ENCODE data around the gene GRM4. TPM values are rescaled to one million over a fixed set of nuclear protein-coding genes. Genes with fewer than 3 reads are reported as not detected.

The GRM4 gene
- total RNA-seq, 1 experiment from 2014 or later, result not detected

GRCh38 chr6:34181908-34182307 lies 36.0 kb upstream of the GRM4 start:
- BruUV-seq (replicated peaks), result no TSS peak
- Histone ChIP-seq H4K20me1 (ENCODE audit: insufficient read depth) (no peaks in the 10 kb centered on the region), H2AFZ (no peak overlapping the region), H3K4me3 (no peak overlapping the region), H3K27ac (no peak overlapping the region), H3K27me3 (ENCODE audit: insufficient read depth, low read depth) (no peaks in the 10 kb centered on the region), H3K36me3 (ENCODE audit: low read depth) (no peaks in the 10 kb centered on the region), H3K4me2 (no peak overlapping the region), H3F3A (ENCODE audit: insufficient read depth, low read depth) (peaks cover 11% of the 10 kb centered on the region), H3K4me1 (replicated peaks; ENCODE audit: insufficient read depth) (peaks cover 18% of the 10 kb centered on the region), H3K9me3 (ENCODE audit: insufficient read depth, low read depth) (no peaks in the 10 kb centered on the region), H3K79me2 (ENCODE audit: low read depth) (no peaks in the 10 kb centered on the region), H3K9me2 (ENCODE audit: insufficient read depth) (no peaks in the 10 kb centered on the region)
- ChIA-PET POLR2A (ENCODE audit: unreplicated experiment) (no interaction called here), CTCF (no interaction called here)
- no peak for TF ChIP-seq EZH2 (IDR thresholded peaks at IDR 0.05; ENCODE audit: low read depth)
- TF ChIP-seq CTCF (conservative IDR thresholded peaks at IDR 0.05), result no peak
- DNase-seq, result no peak
- intact Hi-C loops (cut with micrococcal nuclease; ENCODE audit: unreplicated experiment), result no loop called here

GRCh38 chr6:34179106-34179720 lies 33.3 kb upstream of the GRM4 start:
- peaks cover 14% of the 10 kb centered on the region for H3F3A ChIP-seq (ENCODE audit: insufficient read depth, low read depth)
- DNase-seq, result no peak
- H4K20me1 ChIP-seq (ENCODE audit: insufficient read depth), result no peaks in the 10 kb centered on the region
- no peaks in the 10 kb centered on the region for H3K9me3 ChIP-seq (ENCODE audit: insufficient read depth, low read depth)
- 0 out of 2 replicates have a peak overlapping the region, but pooled peaks have one; percentile 33 for H3K27ac ChIP-seq
- H3K27me3 ChIP-seq (ENCODE audit: insufficient read depth, low read depth), result no peaks in the 10 kb centered on the region
- TF ChIP-seq CTCF (conservative IDR thresholded peaks at IDR 0.05), result no peak
- no peak for TF ChIP-seq EZH2 (IDR thresholded peaks at IDR 0.05; ENCODE audit: low read depth)
- H3K9me2 ChIP-seq (ENCODE audit: insufficient read depth), result no peaks in the 10 kb centered on the region
- POLR2A ChIA-PET (ENCODE audit: unreplicated experiment), result interaction anchor here (0.6 kb wide), 1 partner anchor 1423 kb away, joined by 4 read pairs; no protein-coding TSS in a partner anchor
- BruUV-seq (replicated peaks), result no TSS peak
- CTCF ChIA-PET, result interaction anchor here (0.6 kb wide), 1 partner anchor 232 kb away, joined by 5 read pairs; no protein-coding TSS in a partner anchor
- no peaks in the 10 kb centered on the region for H3K36me3 ChIP-seq (ENCODE audit: low read depth)
- no peaks in the 10 kb centered on the region for H3K79me2 ChIP-seq (ENCODE audit: low read depth)
- H3K4me1 ChIP-seq (replicated peaks; ENCODE audit: insufficient read depth), result peaks cover 24% of the 10 kb centered on the region
- intact Hi-C loops (cut with micrococcal nuclease; ENCODE audit: unreplicated experiment), result no loop called here
- no peak overlapping the region for H3K4me3 ChIP-seq
- no peak overlapping the region for H2AFZ ChIP-seq
- H3K4me2 ChIP-seq, result peak overlapping the region; percentile 17; the same call in 1 of the 2 replicates

- Histone ChIP-seq H3K4me2 (no peak overlapping the region), H3K79me2 (ENCODE audit: low read depth) (no peaks in the 10 kb centered on the region), H3K9me3 (ENCODE audit: insufficient read depth, low read depth) (no peaks in the 10 kb centered on the region), H4K20me1 (ENCODE audit: insufficient read depth) (no peaks in the 10 kb centered on the region), H3K4me3 (no peak overlapping the region), H3K27ac (no peak overlapping the region), H3K4me1 (replicated peaks; ENCODE audit: insufficient read depth) (peaks cover 24% of the 10 kb centered on the region), H3K27me3 (ENCODE audit: insufficient read depth, low read depth) (no peaks in the 10 kb centered on the region), H2AFZ (no peak overlapping the region), H3K36me3 (ENCODE audit: low read depth) (no peaks in the 10 kb centered on the region), H3F3A (ENCODE audit: insufficient read depth, low read depth) (peaks cover 14% of the 10 kb centered on the region), H3K9me2 (ENCODE audit: insufficient read depth) (no peaks in the 10 kb centered on the region)
- intact Hi-C loops (cut with micrococcal nuclease; ENCODE audit: unreplicated experiment), result no loop called here
- BruUV-seq (replicated peaks), result no TSS peak
- TF ChIP-seq CTCF (conservative IDR thresholded peaks at IDR 0.05) (no peak), EZH2 (IDR thresholded peaks at IDR 0.05; ENCODE audit: low read depth) (no peak)
- no peak for DNase-seq
- POLR2A ChIA-PET (ENCODE audit: unreplicated experiment), result no interaction called here
- CTCF ChIA-PET, result no interaction called here
These were observed 32.6 kb upstream of the GRM4 start for GRCh38 chr6:34178357-34179105.

Measured in PC-9 (cell line).